Vagina (tissue), 2 donors: ENCODE results near the gene HDHD5. TPM values are rescaled to one million over a fixed set of nuclear protein-coding genes. Genes with fewer than 3 reads are reported as not detected.

Experiments
- DNase-seq, 2 donors: peaks; one replicate each; pipeline ENCODE4 v3.0.0-alpha.2; 2017; ENCODE audit errors: extremely low spot score in 2 of 2
- H3K27ac ChIP-seq: fragments of 200-600 bp; sonication (generic); one replicate; pipeline ENCODE4 v1.5.1; 2019
- H3K27me3 ChIP-seq: fragments of 200-600 bp; sonication (generic); one replicate; pipeline ENCODE4 v1.5.1; 2019
- H3K36me3 ChIP-seq, 2 donors: fragments of 200-600 bp; sonication (generic); one replicate each; pipeline ENCODE4 v1.5.1; 2017 to 2019
- H3K4me1 ChIP-seq: fragments of 200-600 bp; sonication (generic); one replicate; pipeline ENCODE4 v1.5.1; 2019
- H3K4me3 ChIP-seq, 2 donors: fragments of 200-600 bp; sonication (generic); 1 replicate in 1 of 2; 2 replicates in 1 of 2; pipeline ENCODE4 v1.5.1; 2016 to 2019
- H3K9me3 ChIP-seq: fragments of 200-600 bp; sonication (generic); one replicate; pipeline ENCODE4 v1.5.1; 2019
- POLR2A ChIP-seq, 2 donors: fragments of 450-650 bp; IDR thresholded peaks; one replicate each; pipeline ENCODE4 v1.6.1; 2017; ENCODE audit warnings: antibody characterized with exemption in 2 of 2, mild to moderate bottlenecking in 2 of 2, moderate library complexity in 2 of 2
- POLR2AphosphoS5 ChIP-seq, 2 donors: sonication (generic); formaldehyde crosslinking; IDR thresholded peaks; one replicate each; pipeline ENCODE4 v1.9.0; 2017; ENCODE audit warnings: antibody characterized with exemption in 2 of 2, mild to moderate bottlenecking in 2 of 2, low read depth in 1 of 2; ENCODE audit not compliant: insufficient read depth in 1 of 2
- intact Hi-C: fragments of 100-400 bp; cut with DNase I; formaldehyde crosslinking; loops from one replicate; pipeline ENCODE4 v1.15.1; 2023
- total RNA-seq: library from RNA; depleted of rRNA; stranded (reverse); fragments of >200 nt; gene quantifications from one replicate; pipeline ENCODE4 v1.2.3, GENCODE V29; 2016
- TF ChIP-seq, protein P1 (sequence below), 3 experiments: fragments of 450-650 bp in 2 of 3; fragments of 200-600 bp in 1 of 3; sonication (generic) in 1 of 3; IDR thresholded peaks; one replicate each; pipeline ENCODE4 v1.5.1; 2017 to 2019; ENCODE audit warnings: antibody characterized with exemption in 3 of 3, mild to moderate bottlenecking in 2 of 3, moderate library complexity in 2 of 3

HDHD5 gene
- total RNA-seq, 1 donor from 2014 or later, result 30.0 TPM

DNA sequence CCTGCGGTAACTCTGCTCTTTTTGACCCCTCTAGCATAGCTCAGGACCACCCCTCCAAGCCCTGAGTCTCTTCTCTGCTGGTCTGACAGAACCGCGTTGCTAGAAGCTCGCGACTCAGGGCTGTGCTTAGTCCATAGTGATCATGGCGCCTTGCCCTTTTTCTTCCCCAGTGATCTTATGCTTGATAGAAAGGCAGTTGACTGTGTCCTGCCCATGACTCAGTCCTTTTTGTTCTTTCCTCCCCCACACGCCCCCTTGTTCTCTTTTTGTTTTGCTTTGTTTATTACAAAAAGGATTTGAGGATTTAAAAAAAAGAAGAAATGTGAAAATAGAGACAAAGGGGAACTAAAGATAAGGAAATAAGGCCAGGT lies 56.8 kb downstream of the HDHD5 start:
- peaks cover 0 to 85% of the 10 kb centered on the region in 2 donors for H3K36me3 ChIP-seq
- H3K27me3 ChIP-seq, result no peaks in the 10 kb centered on the region
- no peak for DNase-seq
- H3K4me3 ChIP-seq, result no peak overlapping the region
- H3K4me1 ChIP-seq, result no peaks in the 10 kb centered on the region
- no peak overlapping the region for H3K27ac ChIP-seq
- intact Hi-C loops, result no loop called here
- H3K9me3 ChIP-seq, result no peaks in the 10 kb centered on the region
- TF ChIP-seq, protein P1, sequence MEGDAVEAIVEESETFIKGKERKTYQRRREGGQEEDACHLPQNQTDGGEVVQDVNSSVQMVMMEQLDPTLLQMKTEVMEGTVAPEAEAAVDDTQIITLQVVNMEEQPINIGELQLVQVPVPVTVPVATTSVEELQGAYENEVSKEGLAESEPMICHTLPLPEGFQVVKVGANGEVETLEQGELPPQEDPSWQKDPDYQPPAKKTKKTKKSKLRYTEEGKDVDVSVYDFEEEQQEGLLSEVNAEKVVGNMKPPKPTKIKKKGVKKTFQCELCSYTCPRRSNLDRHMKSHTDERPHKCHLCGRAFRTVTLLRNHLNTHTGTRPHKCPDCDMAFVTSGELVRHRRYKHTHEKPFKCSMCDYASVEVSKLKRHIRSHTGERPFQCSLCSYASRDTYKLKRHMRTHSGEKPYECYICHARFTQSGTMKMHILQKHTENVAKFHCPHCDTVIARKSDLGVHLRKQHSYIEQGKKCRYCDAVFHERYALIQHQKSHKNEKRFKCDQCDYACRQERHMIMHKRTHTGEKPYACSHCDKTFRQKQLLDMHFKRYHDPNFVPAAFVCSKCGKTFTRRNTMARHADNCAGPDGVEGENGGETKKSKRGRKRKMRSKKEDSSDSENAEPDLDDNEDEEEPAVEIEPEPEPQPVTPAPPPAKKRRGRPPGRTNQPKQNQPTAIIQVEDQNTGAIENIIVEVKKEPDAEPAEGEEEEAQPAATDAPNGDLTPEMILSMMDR (IDR thresholded peaks at IDR 0.05), result no peak
- no peak for TF ChIP-seq POLR2AphosphoS5 (IDR thresholded peaks at IDR 0.05; ENCODE audit: insufficient read depth in 1 of 2, low read depth in 1 of 2)
- TF ChIP-seq POLR2A (IDR thresholded peaks at IDR 0.05), result no peak

DNA sequence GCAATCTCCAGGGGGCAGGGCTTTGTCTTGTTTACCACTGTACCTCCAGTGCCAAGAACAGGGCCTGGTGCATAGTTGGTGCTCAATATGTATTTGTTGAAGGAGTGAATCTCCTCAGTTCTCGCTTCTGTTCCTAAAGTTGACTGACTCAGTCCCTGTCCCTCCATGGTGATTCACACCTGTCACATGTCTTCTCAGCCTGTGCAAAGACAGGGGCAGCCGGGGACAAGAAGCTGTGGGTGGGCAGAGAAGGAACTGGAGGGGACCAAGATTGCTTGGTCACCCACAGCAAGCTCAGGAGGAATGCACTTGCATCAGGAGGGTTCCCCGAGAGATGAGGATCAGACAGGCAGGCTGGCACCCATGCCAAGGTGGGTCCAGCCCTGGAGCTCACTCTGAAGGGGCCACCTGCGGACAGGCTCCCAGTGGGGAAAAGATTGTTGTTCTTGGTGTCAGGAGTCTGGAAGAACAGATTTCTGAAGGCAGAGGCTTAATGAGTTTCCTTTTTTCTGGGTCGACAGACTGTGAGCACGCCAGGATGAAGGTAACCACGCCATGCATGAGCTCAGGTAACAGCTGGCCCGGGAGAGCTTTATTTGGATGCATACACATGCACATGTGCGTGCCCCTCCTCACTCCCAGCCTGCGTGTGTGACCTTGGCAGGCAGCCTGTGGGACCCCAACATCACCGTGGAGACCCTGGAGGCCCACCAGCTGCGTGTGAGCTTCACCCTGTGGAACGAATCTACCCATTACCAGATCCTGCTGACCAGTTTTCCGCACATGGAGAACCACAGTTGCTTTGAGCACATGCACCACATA lies 57.4 kb downstream of the HDHD5 start:
- H3K4me1 ChIP-seq, result no peaks in the 10 kb centered on the region
- TF ChIP-seq, protein P1 (IDR thresholded peaks at IDR 0.05), result no peak
- TF ChIP-seq POLR2A (IDR thresholded peaks at IDR 0.05), result no peak
- TF ChIP-seq POLR2AphosphoS5 (IDR thresholded peaks at IDR 0.05; ENCODE audit: insufficient read depth in 1 of 2, low read depth in 1 of 2), result no peak
- no peak overlapping the region for H3K27ac ChIP-seq
- H3K4me3 ChIP-seq, result no peak overlapping the region
- no peaks in the 10 kb centered on the region for H3K9me3 ChIP-seq
- intact Hi-C loops, result no loop called here
- H3K27me3 ChIP-seq, result no peaks in the 10 kb centered on the region
- peaks cover 0 to 86% of the 10 kb centered on the region in 2 donors for H3K36me3 ChIP-seq
- no peak for DNase-seq

DNA sequence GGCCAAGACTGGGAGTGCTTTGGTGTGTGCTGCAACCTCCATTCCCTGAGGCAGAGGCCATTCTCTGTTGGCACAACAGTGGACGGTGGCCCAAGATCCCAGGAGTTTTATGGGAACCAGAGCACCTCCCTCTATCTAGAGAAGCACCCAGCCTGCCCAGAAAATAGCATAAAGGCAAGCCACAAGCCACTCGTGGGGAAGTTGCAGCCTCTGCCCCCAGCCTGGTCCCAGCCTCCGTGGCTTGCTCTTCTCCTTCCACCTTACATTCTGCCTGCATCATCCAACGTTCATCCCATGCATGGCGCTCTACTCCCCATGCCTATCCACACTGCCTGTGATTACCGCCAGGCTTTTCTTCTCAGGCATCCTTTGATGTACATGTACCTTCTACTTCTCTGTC lies 58.5 kb downstream of the HDHD5 start:
- Histone ChIP-seq H3K4me1 (no peaks in the 10 kb centered on the region), H3K36me3 (peaks cover 0 to 77% of the 10 kb centered on the region in 2 donors), H3K4me3 (no peak overlapping the region), H3K9me3 (no peaks in the 10 kb centered on the region), H3K27ac (no peak overlapping the region), H3K27me3 (no peaks in the 10 kb centered on the region)
- DNase-seq, result no peak
- intact Hi-C loops, result no loop called here
- TF ChIP-seq POLR2A (IDR thresholded peaks at IDR 0.05) (no peak), POLR2AphosphoS5 (IDR thresholded peaks at IDR 0.05; ENCODE audit: insufficient read depth in 1 of 2, low read depth in 1 of 2) (no peak)
- TF ChIP-seq, protein P1 (IDR thresholded peaks at IDR 0.05), result no peak

DNA sequence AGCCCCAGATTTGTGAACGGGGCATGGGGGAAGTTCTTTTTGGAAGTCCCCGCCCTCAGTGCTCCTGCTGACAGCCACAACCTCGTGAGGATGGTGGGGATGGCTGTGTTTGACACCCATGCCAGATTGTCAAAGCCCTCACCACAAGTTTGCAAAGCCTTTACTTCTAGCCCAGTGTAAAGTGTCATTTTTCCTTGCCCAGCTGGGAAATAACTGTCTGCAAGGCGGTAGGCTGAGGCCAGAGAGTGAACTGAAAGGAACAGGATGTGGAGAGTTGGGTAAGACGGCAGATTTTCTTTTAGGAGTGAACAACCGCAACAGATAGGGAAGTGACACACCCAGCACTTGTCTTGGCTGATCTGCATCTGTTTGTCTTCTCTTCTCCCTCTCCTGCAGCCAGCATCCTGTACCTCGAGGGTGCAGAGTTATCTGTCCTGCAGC lies 60.7 kb downstream of the HDHD5 start:
- no peaks in the 10 kb centered on the region for H3K9me3 ChIP-seq
- TF ChIP-seq POLR2A (IDR thresholded peaks at IDR 0.05) (no peak), POLR2AphosphoS5 (IDR thresholded peaks at IDR 0.05; ENCODE audit: insufficient read depth in 1 of 2, low read depth in 1 of 2) (no peak)
- TF ChIP-seq, protein P1 (IDR thresholded peaks at IDR 0.05), result no peak
- no peaks in the 10 kb centered on the region for H3K4me1 ChIP-seq
- DNase-seq, result no peak
- peaks cover 0 to 62% of the 10 kb centered on the region in 2 donors for H3K36me3 ChIP-seq
- no peak overlapping the region for H3K27ac ChIP-seq
- no peaks in the 10 kb centered on the region for H3K27me3 ChIP-seq
- intact Hi-C loops, result no loop called here
- H3K4me3 ChIP-seq, result no peak overlapping the region

DNA sequence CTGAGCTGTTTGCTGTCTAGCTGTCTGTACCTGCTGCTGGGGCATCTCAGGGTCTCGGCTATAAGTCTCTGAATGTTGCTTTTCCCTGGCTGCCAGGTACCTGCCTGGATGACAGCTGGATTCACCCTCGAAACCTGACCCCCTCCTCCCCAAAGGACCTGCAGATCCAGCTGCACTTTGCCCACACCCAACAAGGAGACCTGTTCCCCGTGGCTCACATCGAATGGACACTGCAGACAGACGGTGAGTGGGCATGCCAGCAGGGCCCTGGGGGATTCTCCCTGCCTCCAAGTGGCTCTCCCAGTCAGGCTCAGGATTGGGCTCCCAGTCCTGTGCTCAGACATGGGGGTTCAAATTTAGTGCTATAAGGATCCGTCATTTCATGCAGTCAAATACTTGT lies 61.4 kb downstream of the HDHD5 start:
- Histone ChIP-seq H3K36me3 (peaks cover 0 to 55% of the 10 kb centered on the region in 2 donors), H3K27me3 (no peaks in the 10 kb centered on the region), H3K27ac (no peak overlapping the region), H3K4me1 (no peaks in the 10 kb centered on the region), H3K4me3 (no peak overlapping the region), H3K9me3 (no peaks in the 10 kb centered on the region)
- TF ChIP-seq, protein P1 (IDR thresholded peaks at IDR 0.05), result no peak
- no peak for TF ChIP-seq POLR2A (IDR thresholded peaks at IDR 0.05)
- no peak for TF ChIP-seq POLR2AphosphoS5 (IDR thresholded peaks at IDR 0.05; ENCODE audit: insufficient read depth in 1 of 2, low read depth in 1 of 2)
- intact Hi-C loops, result no loop called here
- no peak for DNase-seq
